ENCODE results near the gene INPP4A. TPM values are rescaled to one million over a fixed set of nuclear protein-coding genes. Genes with fewer than 3 reads are reported as not detected.

The INPP4A gene
- total RNA-seq, 4 donors from 2014 or later = 13.6 to 25.2 (median 17.2) TPM

- TF ChIP-seq POLR2AphosphoS5 (IDR thresholded peaks at IDR 0.05) = no peak
- TF ChIP-seq POLR2A (IDR thresholded peaks at IDR 0.05) = no peak
- no peak for TF ChIP-seq CTCF (IDR thresholded peaks at IDR 0.05)
- no peak for TF ChIP-seq EP300 (IDR thresholded peaks at IDR 0.05)
- peaks cover 32% of the 10 kb centered on the region for H3K4me1 ChIP-seq
- peak in 1 of 2 donors; percentile 21 for DNase-seq (ENCODE audit: low spot score in 2 of 2)
- no peaks in the 10 kb centered on the region for H3K36me3 ChIP-seq
- H3K9me3 ChIP-seq = no peaks in the 10 kb centered on the region
- WGBS = 97% methylated on average over 4 of the region's 4 CpGs
- H3K27ac ChIP-seq = no peak overlapping the region
- H3K27me3 ChIP-seq = no peaks in the 10 kb centered on the region
- no peak overlapping the region for H3K4me3 ChIP-seq
Observed at GRCh38 chr2:98501223-98501622, 56.6 kb downstream of the INPP4A start.

GRCh38 chr2:98501876-98502275 is 57.2 kb downstream of the INPP4A start:
- DNase-seq (ENCODE audit: low spot score in 2 of 2) = peak in 1 of 2 donors; percentile 20

GRCh38 chr2:98502556-98503335 is 58.1 kb downstream of the INPP4A start:
- Histone ChIP-seq H3K27me3 (no peaks in the 10 kb centered on the region), H3K4me3 (no peak overlapping the region), H3K27ac (no peak overlapping the region), H3K9me3 (no peaks in the 10 kb centered on the region), H3K4me1 (peaks cover 38% of the 10 kb centered on the region), H3K36me3 (no peaks in the 10 kb centered on the region)
- no peak for TF ChIP-seq POLR2AphosphoS5 (IDR thresholded peaks at IDR 0.05)
- TF ChIP-seq POLR2A (IDR thresholded peaks at IDR 0.05) = no peak
- no peak for TF ChIP-seq EP300 (IDR thresholded peaks at IDR 0.05)
- no peak for TF ChIP-seq CTCF (IDR thresholded peaks at IDR 0.05)
- DNase-seq (ENCODE audit: low spot score in 2 of 2) = no peak
- WGBS = 83% methylated on average over 4 of the region's 4 CpGs

More at GRCh38 chr2:98501876-98502275, 57.2 kb downstream of the INPP4A start:
- Histone ChIP-seq H3K27ac (no peak overlapping the region), H3K36me3 (no peaks in the 10 kb centered on the region), H3K4me3 (no peak overlapping the region), H3K9me3 (no peaks in the 10 kb centered on the region), H3K27me3 (no peaks in the 10 kb centered on the region), H3K4me1 (peaks cover 36% of the 10 kb centered on the region)
- no CpG with 5 or more reads among the region's 3 CpGs for WGBS
- TF ChIP-seq POLR2AphosphoS5 (IDR thresholded peaks at IDR 0.05) = no peak

- peak overlapping the region; percentile 12 for H3K27ac ChIP-seq
- no peak for DNase-seq (ENCODE audit: low spot score in 2 of 2)
- H3K4me1 ChIP-seq = peaks cover 44% of the 10 kb centered on the region
- H3K27me3 ChIP-seq = no peaks in the 10 kb centered on the region
- TF ChIP-seq POLR2AphosphoS5 (IDR thresholded peaks at IDR 0.05) = no peak
- no peaks in the 10 kb centered on the region for H3K9me3 ChIP-seq
- 92% methylated on average over 2 of the region's 2 CpGs for WGBS
- no peaks in the 10 kb centered on the region for H3K36me3 ChIP-seq
- no peak overlapping the region for H3K4me3 ChIP-seq
Observed at GRCh38 chr2:98503481-98504105, 58.9 kb downstream of the INPP4A start.

- no peak for TF ChIP-seq CTCF (IDR thresholded peaks at IDR 0.05)
- TF ChIP-seq POLR2AphosphoS5 (IDR thresholded peaks at IDR 0.05) = no peak
- TF ChIP-seq EP300 (IDR thresholded peaks at IDR 0.05) = no peak
- no peak for TF ChIP-seq POLR2A (IDR thresholded peaks at IDR 0.05)
- DNase-seq (ENCODE audit: low spot score in 2 of 2) = no peak
- Histone ChIP-seq H3K27ac (peak overlapping the region; percentile 73), H3K4me3 (no peak overlapping the region), H3K9me3 (no peaks in the 10 kb centered on the region), H3K36me3 (no peaks in the 10 kb centered on the region), H3K4me1 (peaks cover 47% of the 10 kb centered on the region), H3K27me3 (no peaks in the 10 kb centered on the region)
- WGBS = 56% methylated on average over 8 of the region's 8 CpGs
Observed at GRCh38 chr2:98504381-98505109, 59.9 kb downstream of the INPP4A start.

GRCh38 chr2:98505311-98505808 is 60.7 kb downstream of the INPP4A start:
- no peak for TF ChIP-seq EP300 (IDR thresholded peaks at IDR 0.05)
- peak in 1 of 3 donors; percentile 12 for TF ChIP-seq POLR2AphosphoS5 (IDR thresholded peaks at IDR 0.05)
- no peak for TF ChIP-seq POLR2A (IDR thresholded peaks at IDR 0.05)
- no peak for TF ChIP-seq CTCF (IDR thresholded peaks at IDR 0.05)
- H3K27me3 ChIP-seq = no peaks in the 10 kb centered on the region
- no peak overlapping the region for H3K4me3 ChIP-seq
- DNase-seq (ENCODE audit: low spot score in 2 of 2) = no peak
- no peaks in the 10 kb centered on the region for H3K9me3 ChIP-seq
- H3K4me1 ChIP-seq = peaks cover 47% of the 10 kb centered on the region
- peak overlapping the region; percentile 73 for H3K27ac ChIP-seq
- WGBS = 70% methylated on average over 7 of the region's 7 CpGs
- no peaks in the 10 kb centered on the region for H3K36me3 ChIP-seq
